GM18505 (cell line): Measurements from ENCODE around the gene BLOC1S3.

Source experiments
- ATAC-seq: cut with Tn5 transposase; IDR thresholded peaks from one replicate; pipeline ENCODE4 v1.9.1; 2021; ENCODE audit not compliant: unreplicated experiment
- POLR2A ChIP-seq: IDR thresholded peaks from 4 replicates; pipeline ENCODE4 v1.6.1; 2011; ENCODE audit warnings: borderline replicate concordance; ENCODE audit not compliant: insufficient read depth, insufficient read length; ENCODE audit errors: extremely low read depth

BLOC1S3 gene

DNA sequence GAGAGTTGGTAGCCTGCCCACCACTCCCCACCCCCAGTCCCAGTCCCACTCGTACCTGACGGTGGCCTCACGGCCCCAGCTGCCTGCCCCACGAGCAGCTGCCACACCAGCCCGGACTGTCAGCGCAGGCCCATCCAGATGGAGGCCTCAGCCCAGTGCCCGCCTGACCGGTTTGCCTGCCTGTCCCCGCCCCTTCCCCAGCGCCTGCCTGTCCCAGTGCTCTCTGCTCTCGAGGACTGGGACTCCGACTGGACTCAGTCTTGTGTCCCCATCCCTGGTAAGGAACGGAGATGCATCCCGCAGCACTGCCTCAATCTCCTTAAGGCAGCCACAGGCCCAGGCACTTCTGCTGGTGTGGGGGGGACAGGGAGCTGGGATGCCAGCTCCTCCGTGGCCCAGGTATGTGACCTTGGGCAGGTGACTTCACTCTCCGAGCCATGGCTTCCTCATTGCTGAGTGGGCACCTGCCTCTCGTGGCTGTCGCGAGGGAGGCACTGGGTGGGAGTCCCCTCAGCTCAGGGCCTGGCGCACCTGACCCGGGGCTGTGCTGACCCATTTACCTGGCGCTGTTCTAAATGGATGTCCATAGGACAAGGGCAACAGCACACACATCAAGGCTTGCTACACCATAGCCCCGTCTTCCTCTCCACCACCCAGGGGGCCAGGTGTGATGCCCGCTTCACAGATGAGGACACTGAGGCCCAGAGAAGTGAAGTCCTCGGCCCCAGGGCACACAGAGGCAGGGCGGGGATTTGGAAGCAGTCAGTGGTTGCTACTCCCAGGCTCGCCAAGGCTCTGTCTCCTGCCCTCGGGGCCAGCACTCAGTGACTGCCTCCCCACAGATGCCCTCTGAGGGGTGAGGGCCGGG lies 17.5 kb upstream of the BLOC1S3 start, which contains the start of gene NKPD1:
NKPD1 (minus strand) TSS at position 113 of the 868 bp plus-strand sequence. CDS start 832 bp downstream, outside the sequence.
- ATAC-seq, result no peak
- TF ChIP-seq POLR2A, result no peak

DNA sequence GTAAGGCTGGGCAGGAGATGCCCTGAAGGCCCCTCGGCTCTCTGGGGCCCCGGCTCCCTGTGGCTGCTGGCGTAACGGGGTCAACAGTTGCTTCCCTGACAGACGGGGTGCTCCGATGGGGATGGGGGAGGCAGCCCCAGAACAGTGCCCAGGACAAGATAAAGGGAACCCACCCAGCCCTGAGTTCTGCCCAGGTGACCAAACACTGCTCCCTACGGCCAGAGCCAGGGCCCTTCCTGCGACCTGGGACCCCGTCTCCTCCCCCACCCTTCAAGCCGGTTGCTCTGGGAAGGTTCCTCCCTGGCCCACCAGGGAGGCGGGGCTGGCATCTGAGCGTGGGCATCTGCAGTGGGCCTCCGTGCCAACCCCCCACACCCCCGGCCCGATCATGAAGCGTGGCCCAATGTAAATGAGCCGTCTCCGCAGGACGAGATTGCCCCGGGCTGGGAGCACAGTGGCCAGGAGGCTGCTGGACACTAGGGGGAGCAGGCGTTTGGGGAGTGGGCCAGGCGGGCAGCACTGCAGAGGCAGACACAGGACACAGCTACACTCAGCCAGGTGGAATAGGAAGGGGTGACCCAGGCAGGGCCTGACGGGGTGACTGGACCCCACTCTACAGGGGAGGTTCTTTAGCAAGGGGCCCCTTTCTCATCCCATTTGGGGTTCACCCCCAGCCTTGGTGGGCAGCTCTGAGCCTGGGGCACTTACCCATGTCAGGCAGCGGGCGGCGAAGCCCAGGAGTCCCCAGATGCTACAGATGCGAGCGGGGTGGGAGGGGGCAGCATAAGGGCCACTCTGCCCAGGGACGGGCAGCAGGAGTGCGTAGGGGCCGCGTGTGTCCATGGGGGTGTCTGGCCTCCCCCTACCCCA lies 16.6 kb upstream of the BLOC1S3 start:
- TF ChIP-seq POLR2A, result no peak
- no peak for ATAC-seq

DNA sequence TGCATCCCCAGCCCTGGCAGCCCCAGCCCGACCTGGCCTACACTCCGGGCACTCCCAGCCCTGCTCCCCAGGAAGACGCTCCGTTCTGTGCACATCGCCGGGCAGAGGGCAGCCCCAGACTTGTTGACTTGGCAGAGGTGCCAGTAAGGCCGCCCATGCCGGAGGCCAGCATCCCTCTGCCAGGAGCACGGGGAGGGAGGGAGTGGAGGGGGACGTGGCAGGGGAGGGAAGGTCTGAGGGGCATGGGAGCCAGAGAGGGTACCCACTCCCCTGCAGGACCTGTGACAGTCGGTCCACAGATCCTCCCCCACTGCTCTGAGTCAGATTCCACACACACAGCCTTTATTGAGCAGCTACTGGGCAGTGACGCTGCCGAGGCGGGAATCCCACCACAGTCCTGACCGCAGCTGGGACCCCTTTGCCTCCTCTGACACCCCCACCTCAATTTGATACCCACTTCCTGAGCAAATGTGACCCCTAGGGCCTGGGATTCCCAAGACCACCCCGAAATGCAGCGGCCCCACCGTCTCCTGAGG lies 15.9 kb upstream of the BLOC1S3 start:
- no peak for ATAC-seq
- no peak for TF ChIP-seq POLR2A

DNA sequence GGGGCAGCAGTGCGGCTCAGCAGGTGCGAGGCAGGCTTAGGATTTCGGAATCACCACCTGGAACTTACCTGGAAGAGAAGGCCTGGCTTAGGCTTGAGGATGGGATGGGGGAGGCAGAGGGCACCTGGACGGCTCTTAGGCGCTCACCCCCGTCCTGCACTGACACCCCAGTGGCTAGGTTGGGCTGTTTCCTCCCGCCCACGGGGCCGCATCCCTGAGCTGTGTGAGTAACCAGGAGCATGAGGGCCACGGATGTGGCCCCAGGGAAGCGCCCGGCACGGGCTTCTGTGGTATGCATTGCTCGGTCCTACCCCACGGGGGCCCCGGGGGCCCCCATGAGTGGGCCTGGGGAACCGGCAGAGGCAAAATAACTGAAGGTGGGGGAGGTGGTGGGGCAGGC lies 15.4 kb upstream of the BLOC1S3 start:
- TF ChIP-seq POLR2A, result no peak
- no peak for ATAC-seq

DNA sequence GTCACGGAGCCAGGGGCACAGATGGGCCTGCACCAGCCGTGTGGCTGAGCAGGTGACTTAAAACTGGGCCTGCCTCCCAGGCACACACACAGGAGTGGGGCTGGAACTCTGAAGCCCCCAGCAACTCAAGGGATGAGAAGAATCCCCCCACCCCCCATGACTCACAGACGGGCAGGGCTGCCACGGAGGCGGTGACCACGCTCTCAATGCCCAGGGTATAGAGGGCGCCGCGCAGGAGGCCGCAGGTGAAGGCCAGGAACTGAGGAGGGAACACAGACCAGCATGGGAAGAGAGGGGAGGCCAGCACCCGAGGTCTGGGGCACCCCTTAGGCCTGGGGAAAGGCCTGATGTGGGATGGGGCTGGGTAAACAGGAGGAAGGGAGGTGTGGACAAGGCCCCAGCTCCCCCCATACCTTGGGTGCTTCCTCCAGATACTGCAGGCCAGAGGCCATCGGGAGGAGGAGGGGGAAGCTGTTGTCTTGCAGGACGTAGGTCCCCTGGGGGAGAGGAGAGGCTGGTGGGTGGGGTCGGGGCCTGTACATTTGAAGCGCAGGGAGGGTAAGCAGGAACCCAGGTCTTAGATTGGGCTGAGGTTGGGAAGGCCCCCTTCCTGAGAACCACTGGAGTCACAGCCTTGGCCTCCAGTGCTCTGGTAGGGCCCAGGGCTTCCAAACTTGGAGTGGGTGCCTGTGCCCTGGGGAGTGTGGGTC lies 14.7 kb upstream of the BLOC1S3 start:
- ATAC-seq, result no peak

DNA sequence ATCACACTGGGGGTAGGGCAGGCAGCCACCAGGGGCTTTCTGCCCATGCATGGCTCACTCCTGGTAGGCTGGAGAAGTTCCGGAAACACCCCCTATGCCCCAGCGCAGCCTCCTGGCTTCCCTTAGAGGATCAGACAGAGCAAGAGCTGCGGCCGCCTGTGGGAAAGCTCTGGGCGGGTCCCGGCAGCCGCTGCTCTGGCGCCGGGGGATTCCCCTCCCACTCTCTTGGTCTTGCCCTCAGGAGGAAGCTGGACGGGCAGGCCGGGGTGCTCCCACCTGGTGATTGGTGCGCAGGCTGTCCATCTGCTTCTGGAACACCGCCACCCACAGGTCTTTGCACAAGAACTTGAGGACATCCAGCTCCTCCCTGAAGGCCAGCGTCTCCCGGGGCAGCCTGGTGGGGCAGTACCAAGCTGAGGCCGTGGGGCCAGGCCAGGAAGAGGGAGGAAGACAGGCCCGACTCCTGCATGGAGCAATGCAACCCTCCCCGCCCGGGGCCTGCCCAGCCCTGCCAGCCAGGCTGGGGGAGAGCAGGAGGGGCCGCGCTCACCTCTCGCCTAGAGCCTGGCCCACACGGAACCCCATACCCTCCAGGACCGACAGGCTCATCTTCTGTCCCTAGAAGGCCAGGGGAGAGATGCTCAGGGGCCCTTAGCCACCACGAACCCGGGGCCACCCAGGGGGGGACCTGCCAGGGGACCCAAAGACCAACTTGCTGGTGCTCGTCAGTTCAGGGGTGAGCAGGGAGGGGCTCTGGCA lies 13.8 kb upstream of the BLOC1S3 start:
- TF ChIP-seq POLR2A, result no peak
- ATAC-seq, result peak; percentile 60

More for the DNA sequence above, 14.7 kb upstream of the BLOC1S3 start:
- TF ChIP-seq POLR2A, result no peak

DNA sequence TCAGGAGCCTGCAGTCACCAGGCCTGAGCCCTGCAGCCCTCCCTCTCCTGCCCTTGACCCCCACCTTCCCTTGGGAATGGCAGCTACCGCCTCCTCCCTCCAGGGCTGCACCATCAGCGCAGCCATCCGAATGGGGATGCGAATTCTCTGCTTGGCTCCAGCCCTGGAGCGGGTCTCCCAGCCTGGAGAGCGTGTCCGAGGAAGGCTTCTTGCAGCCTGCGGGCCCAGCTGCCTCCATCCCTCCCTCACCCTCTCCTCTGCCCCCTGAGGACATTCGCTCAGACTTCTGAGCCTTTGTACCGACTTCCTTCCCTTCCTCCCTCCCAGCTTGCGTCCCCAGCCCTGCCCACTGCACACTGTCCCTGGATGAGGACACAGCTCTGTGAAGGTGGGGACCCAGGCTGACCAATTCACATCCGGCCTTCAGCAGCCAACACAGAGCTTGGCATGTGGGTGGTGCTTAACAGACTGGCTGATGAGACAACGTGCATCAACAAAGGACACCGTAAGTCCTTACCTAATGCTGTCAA lies 11.8 kb upstream of the BLOC1S3 start:
- ATAC-seq, result no peak
- TF ChIP-seq POLR2A, result no peak

DNA sequence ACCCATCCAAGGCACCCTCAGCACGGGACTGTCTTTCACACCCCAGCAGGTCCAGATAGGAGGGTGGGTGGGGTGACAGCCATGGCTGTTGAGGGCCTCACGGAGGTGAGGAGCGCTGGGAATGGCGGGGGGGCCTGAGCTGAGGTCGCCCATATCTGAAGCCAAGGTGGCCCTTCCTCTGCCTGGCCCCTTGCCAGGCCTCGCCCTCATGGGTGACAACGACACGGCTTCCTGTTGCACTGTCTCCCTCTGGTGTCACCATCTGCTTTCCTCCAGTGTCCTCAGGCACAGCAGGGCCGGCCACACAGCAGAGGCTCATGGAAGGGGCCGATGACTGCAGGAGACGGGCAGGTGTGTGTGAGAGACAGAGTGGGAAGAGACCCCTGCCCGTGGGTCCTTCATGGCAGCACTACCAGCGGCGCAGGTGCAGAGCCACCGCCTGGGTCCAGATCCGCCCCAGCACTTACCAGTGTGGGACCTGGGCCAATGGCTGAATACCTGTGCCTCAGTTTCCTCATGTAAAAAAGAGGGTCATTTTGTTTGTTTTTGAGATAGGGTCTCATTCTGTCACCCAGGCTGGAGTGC lies 9.7 kb upstream of the BLOC1S3 start:
- TF ChIP-seq POLR2A, result no peak
- no peak for ATAC-seq

DNA sequence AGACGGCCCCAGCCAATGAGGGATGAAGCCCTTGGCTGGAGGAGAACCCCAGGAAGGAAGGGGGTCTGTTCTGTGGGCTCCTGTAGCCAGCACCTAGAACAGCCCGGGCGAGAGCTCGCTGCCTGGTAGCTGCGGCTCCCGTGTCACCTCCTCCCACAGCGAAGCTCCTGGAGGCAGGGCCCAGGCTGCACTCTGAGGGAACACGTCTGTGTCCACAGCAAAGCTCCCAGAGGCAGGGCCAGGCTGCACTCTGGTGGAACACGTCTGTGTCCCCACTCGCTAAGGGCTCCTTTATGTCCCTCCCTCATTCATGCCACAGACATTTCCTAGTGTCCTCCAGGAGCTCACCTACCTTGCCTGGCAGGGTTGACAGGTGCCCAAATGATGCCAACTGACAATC lies 9.0 kb upstream of the BLOC1S3 start:
- ATAC-seq, result no peak
- no peak for TF ChIP-seq POLR2A

DNA sequence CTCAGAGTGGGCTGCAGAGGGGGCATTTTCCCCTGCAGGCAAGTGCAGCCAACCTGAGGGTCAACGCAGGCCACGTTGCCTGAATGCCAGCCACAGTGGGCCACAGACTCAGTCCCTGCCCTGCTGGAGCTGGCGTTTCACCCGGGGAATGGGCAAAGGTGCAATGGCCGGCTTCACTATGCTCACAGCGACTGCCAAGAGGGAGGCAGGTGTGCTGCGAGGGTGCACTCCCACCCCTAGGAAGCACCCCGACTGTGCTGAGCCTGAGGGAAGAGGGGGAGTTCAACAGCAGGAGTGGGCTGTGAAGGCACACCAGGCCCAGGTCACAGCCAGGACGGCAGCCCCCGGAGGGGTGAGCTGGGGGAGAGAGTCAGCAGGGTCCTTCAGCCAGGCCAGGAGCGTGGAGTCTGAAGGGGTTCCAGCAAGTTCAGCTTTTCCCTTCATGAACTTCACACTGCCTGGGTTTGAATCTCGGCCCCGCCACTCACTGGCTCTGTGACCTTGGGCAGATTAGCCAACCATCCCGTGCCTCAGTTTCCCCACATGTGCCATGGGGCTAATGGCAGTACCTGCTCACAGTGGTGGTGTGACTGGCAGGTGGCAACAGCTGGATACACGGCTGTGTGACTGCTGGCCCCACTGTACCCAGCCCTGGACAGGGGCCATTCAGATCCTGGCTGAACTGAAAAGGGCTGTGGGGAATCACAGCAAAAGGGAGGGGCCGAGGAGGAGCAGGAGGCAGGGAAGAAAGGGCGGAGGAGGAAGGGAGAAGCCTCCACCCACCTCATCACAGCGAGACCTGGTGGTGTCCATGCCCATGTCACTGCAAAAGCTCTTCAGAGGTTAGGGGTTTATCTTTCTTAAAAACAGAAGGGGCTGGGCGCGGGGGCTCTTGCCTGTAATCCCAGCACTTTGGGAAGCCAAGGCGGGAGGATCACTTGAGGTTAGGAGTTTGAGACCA lies 8.2 kb upstream of the BLOC1S3 start:
- no peak for ATAC-seq
- TF ChIP-seq POLR2A, result no peak

DNA sequence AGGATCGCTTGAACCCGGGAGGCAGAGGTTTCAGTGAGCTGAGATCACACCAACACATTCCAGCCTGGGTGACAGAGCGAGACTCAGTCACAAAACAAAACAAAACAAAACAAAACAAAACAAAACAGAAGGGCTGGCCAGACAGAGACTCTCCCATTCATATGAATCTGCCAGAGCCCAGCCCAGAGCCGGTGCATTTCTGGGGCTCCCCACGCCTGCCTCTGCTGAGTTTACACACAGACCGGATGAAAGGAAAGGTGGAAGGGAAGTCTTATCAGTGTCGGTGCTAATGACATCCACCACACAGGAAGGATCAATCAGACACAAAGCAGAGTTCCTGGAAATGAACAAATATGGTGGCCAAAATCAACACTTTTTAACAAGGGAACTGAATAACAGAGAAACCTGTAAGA lies 7.4 kb upstream of the BLOC1S3 start:
- ATAC-seq, result no peak
- TF ChIP-seq POLR2A, result no peak

DNA sequence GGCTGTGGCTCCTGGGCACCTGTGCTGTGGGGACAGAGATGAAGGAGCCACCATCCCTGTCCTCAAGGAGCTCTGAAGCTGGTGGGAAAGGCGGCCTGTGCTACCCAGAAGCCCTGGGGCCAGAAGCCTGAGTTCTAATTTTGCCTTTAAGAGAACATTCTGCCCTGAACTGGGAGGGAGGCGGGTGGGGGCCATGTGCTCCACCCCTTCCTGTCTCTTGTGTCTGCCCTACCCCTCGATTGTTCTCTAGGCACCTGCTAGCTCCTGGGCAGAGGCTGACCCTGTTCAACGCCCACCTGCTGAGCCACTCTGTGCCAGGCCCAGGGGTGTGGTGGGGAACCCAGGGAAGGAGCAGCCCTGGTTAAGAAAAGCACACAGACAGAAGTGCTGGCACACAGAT lies 6.4 kb upstream of the BLOC1S3 start:
- ATAC-seq, result no peak
- TF ChIP-seq POLR2A, result no peak
